ENCODE measurements around the gene ZCCHC10. TPM values are rescaled to one million over a fixed set of nuclear protein-coding genes. Genes with fewer than 3 reads are reported as not detected.

ZCCHC10 gene

GRCh38 chr5:132951897-132952296, 74.5 kb downstream of the ZCCHC10 start:
- Histone ChIP-seq H3K23ac (ENCODE audit: low read depth, low read length, poor library complexity) (no peak overlapping the region), H3K4me1 (ENCODE audit: control insufficient read depth in 2 of 2, insufficient read depth in 1 of 2, low read depth in 1 of 2, low read length in 2 of 2) (no peaks in the 10 kb centered on the region), H3K79me1 (ENCODE audit: low read depth, low read length) (peaks cover 14% of the 10 kb centered on the region), H2BK5ac (ENCODE audit: low read length) (no peak overlapping the region), H2AFZ (ENCODE audit: low read length) (no peak overlapping the region), H3K14ac (ENCODE audit: low read length) (no peak overlapping the region), H3K4me2 (ENCODE audit: insufficient read depth, low read length, poor library complexity, severe bottlenecking) (no peak overlapping the region), H3K36me3 (replicated peaks in 1 of 2; ENCODE audit: control insufficient read depth in 2 of 2, insufficient read depth in 2 of 2, low read length in 2 of 2) (peaks cover 7 to 48% of the 10 kb centered on the region in 2 donors), H2AK5ac (ENCODE audit: low read depth, low read length) (no peak overlapping the region), H3K4me3 (ENCODE audit: low read length in 2 of 2) (no peak overlapping the region), H3K27ac (replicated peaks; ENCODE audit: low read length) (no peak overlapping the region), H2BK12ac (ENCODE audit: low read length) (no peak overlapping the region), H3K18ac (ENCODE audit: low read length) (no peak overlapping the region), H3K27me3 (ENCODE audit: control insufficient read depth in 3 of 3, insufficient read depth in 3 of 3, low read depth in 1 of 3, low read length in 3 of 3) (no peaks in the 10 kb centered on the region), H3K4ac (ENCODE audit: low read length) (no peak overlapping the region), H4K8ac (ENCODE audit: low read depth, low read length) (no peak overlapping the region), H4K91ac (ENCODE audit: low read depth, low read length, poor library complexity) (no peak overlapping the region), H2BK120ac (ENCODE audit: low read depth, low read length) (no peak overlapping the region), H2BK15ac (ENCODE audit: low read length) (no peak overlapping the region), H3K9me3 (replicated peaks in 1 of 2; ENCODE audit: control insufficient read depth in 2 of 2, insufficient read depth in 1 of 2, low read depth in 1 of 2, low read length in 2 of 2) (peaks cover 0 to 20% of the 10 kb centered on the region in 2 donors), H3K9ac (ENCODE audit: low read depth, low read length, poor library complexity) (no peak overlapping the region)
- WGBS, 2 donors (ENCODE audit: extremely low coverage in 2 of 2, insufficient read length in 2 of 2, insufficient replicate concordance in 1 of 2) = no CpG with 5 or more reads among the region's 2 CpGs
- no peak for DNase-seq (ENCODE audit: low spot score)

DNA sequence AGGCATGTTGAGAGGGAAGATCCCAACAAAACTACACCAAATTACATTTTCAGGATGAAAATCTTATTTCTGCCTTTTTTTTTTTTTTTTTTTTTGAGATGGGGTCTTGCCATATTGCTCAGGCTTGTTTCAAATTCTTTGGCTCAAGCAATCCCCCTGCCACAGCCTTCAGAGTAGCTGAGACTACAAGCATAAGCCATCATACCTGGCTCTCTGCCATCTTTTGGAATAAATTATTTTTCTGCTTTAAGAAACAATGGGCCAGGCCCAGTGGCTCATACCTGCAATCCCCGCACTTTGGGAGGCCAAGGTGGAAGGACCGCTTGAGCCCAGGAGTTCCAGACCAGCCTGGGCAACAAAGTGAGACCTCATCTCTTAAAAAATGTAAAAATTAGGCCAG, 77.2 kb downstream of the ZCCHC10 start:
- no CpG with 5 or more reads among the region's 2 CpGs for WGBS, 2 donors (ENCODE audit: extremely low coverage in 2 of 2, insufficient read length in 2 of 2, insufficient replicate concordance in 1 of 2)
- Histone ChIP-seq H4K91ac (ENCODE audit: low read depth, low read length, poor library complexity) (no peak overlapping the region), H4K8ac (ENCODE audit: low read depth, low read length) (no peak overlapping the region), H3K4me3 (ENCODE audit: low read length in 2 of 2) (no peak overlapping the region), H3K27ac (replicated peaks; ENCODE audit: low read length) (no peak overlapping the region), H2BK5ac (ENCODE audit: low read length) (no peak overlapping the region), H3K79me1 (ENCODE audit: low read depth, low read length) (peaks cover 12% of the 10 kb centered on the region), H3K4me1 (ENCODE audit: control insufficient read depth in 2 of 2, insufficient read depth in 1 of 2, low read depth in 1 of 2, low read length in 2 of 2) (no peaks in the 10 kb centered on the region), H2BK120ac (ENCODE audit: low read depth, low read length) (no peak overlapping the region), H3K4ac (ENCODE audit: low read length) (no peak overlapping the region), H3K36me3 (replicated peaks in 1 of 2; ENCODE audit: control insufficient read depth in 2 of 2, insufficient read depth in 2 of 2, low read length in 2 of 2) (peaks cover under 1 to 40% of the 10 kb centered on the region in 2 donors), H2BK12ac (ENCODE audit: low read length) (no peak overlapping the region), H2AFZ (ENCODE audit: low read length) (no peak overlapping the region), H2BK15ac (ENCODE audit: low read length) (no peak overlapping the region), H3K27me3 (ENCODE audit: control insufficient read depth in 3 of 3, insufficient read depth in 3 of 3, low read depth in 1 of 3, low read length in 3 of 3) (no peaks in the 10 kb centered on the region), H3K9me3 (replicated peaks in 1 of 2; ENCODE audit: control insufficient read depth in 2 of 2, insufficient read depth in 1 of 2, low read depth in 1 of 2, low read length in 2 of 2) (peaks cover 0 to 5% of the 10 kb centered on the region in 2 donors), H3K18ac (ENCODE audit: low read length) (no peak overlapping the region), H2AK5ac (ENCODE audit: low read depth, low read length) (no peak overlapping the region), H3K14ac (ENCODE audit: low read length) (no peak overlapping the region), H3K4me2 (ENCODE audit: insufficient read depth, low read length, poor library complexity, severe bottlenecking) (no peak overlapping the region), H3K9ac (ENCODE audit: low read depth, low read length, poor library complexity) (no peak overlapping the region), H3K23ac (ENCODE audit: low read depth, low read length, poor library complexity) (no peak overlapping the region)
- DNase-seq (ENCODE audit: low spot score) = no peak

- H3K9ac ChIP-seq (ENCODE audit: low read depth, low read length, poor library complexity) = no peak overlapping the region
- no peak overlapping the region for H3K4ac ChIP-seq (ENCODE audit: low read length)
- H3K14ac ChIP-seq (ENCODE audit: low read length) = no peak overlapping the region
- no peak overlapping the region for H2AK5ac ChIP-seq (ENCODE audit: low read depth, low read length)
- H3K23ac ChIP-seq (ENCODE audit: low read depth, low read length, poor library complexity) = no peak overlapping the region
- no peak overlapping the region for H3K4me2 ChIP-seq (ENCODE audit: insufficient read depth, low read length, poor library complexity, severe bottlenecking)
- H2BK15ac ChIP-seq (ENCODE audit: low read length) = no peak overlapping the region
- peaks cover 0 to 1% (median 0%) of the 10 kb centered on the region in 3 experiments for H3K27me3 ChIP-seq (ENCODE audit: control insufficient read depth in 3 of 3, insufficient read depth in 3 of 3, low read depth in 1 of 3, low read length in 3 of 3)
- no peak overlapping the region for H3K18ac ChIP-seq (ENCODE audit: low read length)
- DNase-seq (ENCODE audit: low spot score) = no peak
- WGBS, 2 donors (ENCODE audit: extremely low coverage in 2 of 2, insufficient read length in 2 of 2, insufficient replicate concordance in 1 of 2) = no CpG with 5 or more reads among the region's 2 CpGs
- peaks cover 6 to 45% of the 10 kb centered on the region in 2 donors for H3K36me3 ChIP-seq (replicated peaks in 1 of 2; ENCODE audit: control insufficient read depth in 2 of 2, insufficient read depth in 2 of 2, low read length in 2 of 2)
- no peak overlapping the region for H4K91ac ChIP-seq (ENCODE audit: low read depth, low read length, poor library complexity)
- no peak overlapping the region for H2BK5ac ChIP-seq (ENCODE audit: low read length)
- H3K9me3 ChIP-seq (replicated peaks in 1 of 2; ENCODE audit: control insufficient read depth in 2 of 2, insufficient read depth in 1 of 2, low read depth in 1 of 2, low read length in 2 of 2) = peaks cover 0 to 3% of the 10 kb centered on the region in 2 donors
- no peak overlapping the region for H2BK120ac ChIP-seq (ENCODE audit: low read depth, low read length)
- H4K8ac ChIP-seq (ENCODE audit: low read depth, low read length) = no peak overlapping the region
- H2AFZ ChIP-seq (ENCODE audit: low read length) = no peak overlapping the region
- peaks cover 19% of the 10 kb centered on the region for H3K79me1 ChIP-seq (ENCODE audit: low read depth, low read length)
- H2BK12ac ChIP-seq (ENCODE audit: low read length) = no peak overlapping the region
- no peaks in the 10 kb centered on the region for H3K4me1 ChIP-seq (ENCODE audit: control insufficient read depth in 2 of 2, insufficient read depth in 1 of 2, low read depth in 1 of 2, low read length in 2 of 2)
- no peak overlapping the region for H3K4me3 ChIP-seq (ENCODE audit: low read length in 2 of 2)
- H3K27ac ChIP-seq (replicated peaks; ENCODE audit: low read length) = no peak overlapping the region
These were observed 78.7 kb downstream of the ZCCHC10 start for GRCh38 chr5:132947671-132948070.

Small RNA genes lying within 50 kb of the gene (small RNA-seq; reads per million reads assigned to genes)
- not detected for gene AC113410.1 (ENCODE audit: insufficient read depth)
- gene AC113410.3 (ENCODE audit: insufficient read depth) = not detected
- gene ATP6V0E1P1 (ENCODE audit: insufficient read depth) = not detected
- gene RF00019 (ENCODE audit: insufficient read depth) = not detected

Data from neuronal stem cell (in vitro differentiated cells).